ENCODE results near the gene CUTC. TPM values are rescaled to one million over a fixed set of nuclear protein-coding genes. Genes with fewer than 3 reads are reported as not detected.
A peak's percentile ranks its signal among the peaks of the same experiment; 100 is the strongest.

The CUTC gene, protein sequence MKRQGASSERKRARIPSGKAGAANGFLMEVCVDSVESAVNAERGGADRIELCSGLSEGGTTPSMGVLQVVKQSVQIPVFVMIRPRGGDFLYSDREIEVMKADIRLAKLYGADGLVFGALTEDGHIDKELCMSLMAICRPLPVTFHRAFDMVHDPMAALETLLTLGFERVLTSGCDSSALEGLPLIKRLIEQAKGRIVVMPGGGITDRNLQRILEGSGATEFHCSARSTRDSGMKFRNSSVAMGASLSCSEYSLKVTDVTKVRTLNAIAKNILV
- total RNA-seq: 11.8 and 13.8 TPM in 2 replicates

DNA sequence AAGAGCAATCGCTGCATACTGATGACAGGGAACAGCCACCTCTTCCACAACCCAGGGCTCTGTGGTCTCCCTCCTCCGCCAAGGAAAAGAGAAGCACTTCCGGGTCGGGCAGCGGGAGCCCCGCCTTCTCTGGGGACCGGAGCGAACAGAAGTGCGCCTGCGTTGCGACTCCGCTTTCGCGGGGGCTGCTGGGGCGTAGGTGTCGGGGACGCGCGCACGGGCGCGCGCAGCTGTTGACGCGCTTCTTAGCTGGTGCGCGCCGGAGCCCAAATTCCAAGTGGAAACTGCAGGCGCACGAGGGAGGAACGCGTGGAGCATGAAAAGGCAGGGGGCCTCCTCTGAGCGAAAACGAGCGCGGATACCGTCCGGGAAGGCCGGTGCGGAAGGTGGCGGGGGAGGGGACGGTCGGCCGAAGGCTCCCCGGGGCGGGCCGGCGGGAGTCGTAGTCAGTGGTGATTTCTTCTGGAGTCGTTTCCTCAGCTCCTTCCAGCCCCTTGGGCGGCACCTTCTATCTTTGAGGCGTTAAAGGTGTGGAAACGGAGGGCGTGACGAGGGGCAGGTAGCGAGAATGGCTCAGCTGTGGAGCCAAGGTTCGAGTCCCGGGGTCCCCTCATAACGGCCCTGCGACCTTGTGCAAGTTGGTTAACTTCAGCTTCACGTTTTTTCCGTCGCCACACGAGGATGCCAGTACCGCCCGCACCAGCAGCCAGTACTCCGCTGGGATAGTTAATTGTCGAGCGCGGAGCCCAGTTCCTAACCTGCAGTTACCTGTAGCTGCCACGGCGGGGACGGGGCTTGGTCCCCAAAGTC is at the start of gene CUTC, which contains the start of gene COX15:
Gene CUTC, plus strand, starts transcription at position 202 of the 810 bp plus-strand sequence. Its CDS starts 115 bp downstream, at position 317.
Gene COX15, minus strand, starts transcription at position 95 of the 810 bp plus-strand sequence. Its CDS starts 78 bp downstream, at position 17.
- TF ChIP-seq, protein P1, sequence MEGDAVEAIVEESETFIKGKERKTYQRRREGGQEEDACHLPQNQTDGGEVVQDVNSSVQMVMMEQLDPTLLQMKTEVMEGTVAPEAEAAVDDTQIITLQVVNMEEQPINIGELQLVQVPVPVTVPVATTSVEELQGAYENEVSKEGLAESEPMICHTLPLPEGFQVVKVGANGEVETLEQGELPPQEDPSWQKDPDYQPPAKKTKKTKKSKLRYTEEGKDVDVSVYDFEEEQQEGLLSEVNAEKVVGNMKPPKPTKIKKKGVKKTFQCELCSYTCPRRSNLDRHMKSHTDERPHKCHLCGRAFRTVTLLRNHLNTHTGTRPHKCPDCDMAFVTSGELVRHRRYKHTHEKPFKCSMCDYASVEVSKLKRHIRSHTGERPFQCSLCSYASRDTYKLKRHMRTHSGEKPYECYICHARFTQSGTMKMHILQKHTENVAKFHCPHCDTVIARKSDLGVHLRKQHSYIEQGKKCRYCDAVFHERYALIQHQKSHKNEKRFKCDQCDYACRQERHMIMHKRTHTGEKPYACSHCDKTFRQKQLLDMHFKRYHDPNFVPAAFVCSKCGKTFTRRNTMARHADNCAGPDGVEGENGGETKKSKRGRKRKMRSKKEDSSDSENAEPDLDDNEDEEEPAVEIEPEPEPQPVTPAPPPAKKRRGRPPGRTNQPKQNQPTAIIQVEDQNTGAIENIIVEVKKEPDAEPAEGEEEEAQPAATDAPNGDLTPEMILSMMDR (IDR thresholded peaks at IDR 0.05; ENCODE audit: extremely low read depth, low read depth, low read length): peak; percentile 32
- H3K36me3 ChIP-seq (ENCODE audit: insufficient read depth, low read length): peaks cover 16% of the 10 kb centered on the region
- H3K27ac ChIP-seq (ENCODE audit: low read depth, low read length): peak within 1 kb of the TSS; percentile 84
- no peaks in the 10 kb centered on the region for H3K27me3 ChIP-seq (ENCODE audit: insufficient read depth, low read length)
- H3K4me1 ChIP-seq (ENCODE audit: insufficient read depth, low read length): peaks cover 20% of the 10 kb centered on the region
- DNase-seq (ENCODE audit: insufficient read length, low spot score, missing footprints): peak; percentile 95
- H3K79me2 ChIP-seq (ENCODE audit: insufficient read depth, low read length): peaks cover 39% of the 10 kb centered on the region
- peak within 1 kb of the TSS; percentile 93 for H3K4me3 ChIP-seq (ENCODE audit: insufficient read depth, low read length)
- H3K9me3 ChIP-seq (ENCODE audit: low read depth, low read length): no peaks in the 10 kb centered on the region
- peak within 1 kb of the TSS; percentile 98 for H2AFZ ChIP-seq (ENCODE audit: low read length)
- peak within 1 kb of the TSS; percentile 92 for H3K4me2 ChIP-seq (ENCODE audit: insufficient read depth, low read length)
- no peaks in the 10 kb centered on the region for H4K20me1 ChIP-seq (ENCODE audit: insufficient read depth, low read length)

DNA sequence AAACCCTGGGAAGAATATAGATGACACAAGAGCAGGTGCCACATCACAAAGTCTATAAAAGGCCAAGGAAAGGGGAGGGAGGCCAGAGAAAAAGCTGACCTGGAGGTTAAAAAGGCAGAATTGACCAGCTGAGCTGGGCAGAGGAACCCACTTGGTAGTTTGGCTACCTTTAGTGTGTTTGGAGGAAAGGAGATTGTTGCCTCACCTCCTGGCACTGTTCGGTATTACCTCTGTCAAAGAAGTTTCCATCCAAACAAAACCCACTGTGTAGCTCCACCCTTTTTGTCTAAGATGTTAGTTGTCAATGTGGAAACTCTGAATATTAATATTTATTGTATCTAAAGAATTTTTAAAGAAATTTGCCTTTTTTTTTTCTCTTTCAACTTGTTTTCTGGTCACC is 49.3 kb upstream of the CUTC start:
- H2AFZ ChIP-seq (ENCODE audit: low read length): no peak overlapping the region
- TF ChIP-seq, protein P1 (IDR thresholded peaks at IDR 0.05; ENCODE audit: extremely low read depth, low read depth, low read length): no peak
- peaks cover 44% of the 10 kb centered on the region for H3K79me2 ChIP-seq (ENCODE audit: insufficient read depth, low read length)
- no peaks in the 10 kb centered on the region for H4K20me1 ChIP-seq (ENCODE audit: insufficient read depth, low read length)
- H3K27ac ChIP-seq (ENCODE audit: low read depth, low read length): peak overlapping the region; percentile 9
- no peaks in the 10 kb centered on the region for H3K27me3 ChIP-seq (ENCODE audit: insufficient read depth, low read length)
- peaks cover 68% of the 10 kb centered on the region for H3K36me3 ChIP-seq (ENCODE audit: insufficient read depth, low read length)
- peaks cover 17% of the 10 kb centered on the region for H3K4me1 ChIP-seq (ENCODE audit: insufficient read depth, low read length)
- H3K4me2 ChIP-seq (ENCODE audit: insufficient read depth, low read length): no peak overlapping the region
- H3K9me3 ChIP-seq (ENCODE audit: low read depth, low read length): no peaks in the 10 kb centered on the region
- no peak overlapping the region for H3K4me3 ChIP-seq (ENCODE audit: insufficient read depth, low read length)
- no peak for DNase-seq (ENCODE audit: insufficient read length, low spot score, missing footprints)

DNA sequence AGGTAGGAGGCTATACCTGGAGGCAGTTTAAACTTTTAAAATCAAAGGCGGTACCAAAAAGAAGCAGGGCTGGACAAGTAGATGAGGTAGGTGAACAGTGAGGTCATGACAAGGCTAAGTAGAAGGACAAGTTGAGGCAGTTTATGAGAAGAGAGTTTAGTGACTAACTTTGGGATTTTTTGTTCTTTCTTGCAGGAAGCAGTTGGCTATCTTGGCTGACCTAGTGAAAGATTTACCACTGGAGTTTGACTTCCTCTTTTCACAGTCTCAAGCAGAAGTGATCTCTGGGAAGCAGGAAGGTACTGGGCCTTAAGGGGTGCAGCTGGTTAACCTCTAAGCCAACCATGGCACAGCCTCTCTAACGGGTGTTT is 46.5 kb upstream of the CUTC start:
- Histone ChIP-seq H3K4me1 (ENCODE audit: insufficient read depth, low read length) (peaks cover 30% of the 10 kb centered on the region), H3K27ac (ENCODE audit: low read depth, low read length) (no peak overlapping the region), H4K20me1 (ENCODE audit: insufficient read depth, low read length) (no peaks in the 10 kb centered on the region), H3K79me2 (ENCODE audit: insufficient read depth, low read length) (peaks cover 33% of the 10 kb centered on the region), H3K4me2 (ENCODE audit: insufficient read depth, low read length) (no peak overlapping the region), H3K36me3 (ENCODE audit: insufficient read depth, low read length) (peaks cover 58% of the 10 kb centered on the region), H3K27me3 (ENCODE audit: insufficient read depth, low read length) (no peaks in the 10 kb centered on the region), H2AFZ (ENCODE audit: low read length) (no peak overlapping the region), H3K4me3 (ENCODE audit: insufficient read depth, low read length) (no peak overlapping the region), H3K9me3 (ENCODE audit: low read depth, low read length) (no peaks in the 10 kb centered on the region)
- no peak for DNase-seq (ENCODE audit: insufficient read length, low spot score, missing footprints)
- TF ChIP-seq, protein P1 (IDR thresholded peaks at IDR 0.05; ENCODE audit: extremely low read depth, low read depth, low read length): no peak

DNA sequence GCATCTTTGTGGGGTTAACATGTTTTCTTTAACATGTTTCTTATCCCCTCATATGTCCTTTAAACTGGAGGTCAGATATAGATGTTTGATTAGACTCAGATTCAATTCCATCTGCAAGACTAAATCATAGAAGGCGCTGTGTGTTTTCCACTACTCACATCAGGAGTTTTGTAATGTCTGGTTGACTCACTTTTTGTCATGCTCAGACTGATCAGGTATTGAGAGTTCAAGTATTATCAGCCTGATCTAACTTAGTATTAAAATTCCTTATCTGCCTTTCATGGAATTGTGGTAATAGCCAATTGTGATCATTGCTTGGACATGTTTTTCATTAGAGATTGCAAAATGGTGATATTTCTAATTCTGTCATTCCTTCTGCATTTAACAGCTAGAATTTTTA is 42.6 kb upstream of the CUTC start:
- Histone ChIP-seq H3K27ac (ENCODE audit: low read depth, low read length) (peak overlapping the region; percentile 3), H3K79me2 (ENCODE audit: insufficient read depth, low read length) (peaks cover 22% of the 10 kb centered on the region), H3K4me1 (ENCODE audit: insufficient read depth, low read length) (peaks cover 34% of the 10 kb centered on the region), H3K27me3 (ENCODE audit: insufficient read depth, low read length) (no peaks in the 10 kb centered on the region), H4K20me1 (ENCODE audit: insufficient read depth, low read length) (no peaks in the 10 kb centered on the region), H3K9me3 (ENCODE audit: low read depth, low read length) (no peaks in the 10 kb centered on the region), H2AFZ (ENCODE audit: low read length) (no peak overlapping the region), H3K4me3 (ENCODE audit: insufficient read depth, low read length) (no peak overlapping the region), H3K36me3 (ENCODE audit: insufficient read depth, low read length) (peaks cover 64% of the 10 kb centered on the region), H3K4me2 (ENCODE audit: insufficient read depth, low read length) (no peak overlapping the region)
- TF ChIP-seq, protein P1 (IDR thresholded peaks at IDR 0.05; ENCODE audit: extremely low read depth, low read depth, low read length): no peak
- DNase-seq (ENCODE audit: insufficient read length, low spot score, missing footprints): no peak
